Choroid plexus epithelial cell (primary cell): ENCODE measurements around the gene CSMD2.

Source experiments
- DNase-seq: peaks from one replicate; pipeline ENCODE4 v3.0.0-alpha.2; 2010; ENCODE audit warnings: low read depth
- H3K4me3 ChIP-seq: 2 replicates; pipeline ENCODE4 v1.5.1; 2011; ENCODE audit warnings: low read depth, mild to moderate bottlenecking, control low read depth, low read length, moderate library complexity
- TF ChIP-seq, protein P1 (sequence below): conservative IDR thresholded peaks from 2 replicates; pipeline ENCODE4 v1.5.1; 2011; ENCODE audit warnings: low read depth, mild to moderate bottlenecking, control low read depth, inconsistent platforms, low read length, moderate library complexity

Gene CSMD2

DNA sequence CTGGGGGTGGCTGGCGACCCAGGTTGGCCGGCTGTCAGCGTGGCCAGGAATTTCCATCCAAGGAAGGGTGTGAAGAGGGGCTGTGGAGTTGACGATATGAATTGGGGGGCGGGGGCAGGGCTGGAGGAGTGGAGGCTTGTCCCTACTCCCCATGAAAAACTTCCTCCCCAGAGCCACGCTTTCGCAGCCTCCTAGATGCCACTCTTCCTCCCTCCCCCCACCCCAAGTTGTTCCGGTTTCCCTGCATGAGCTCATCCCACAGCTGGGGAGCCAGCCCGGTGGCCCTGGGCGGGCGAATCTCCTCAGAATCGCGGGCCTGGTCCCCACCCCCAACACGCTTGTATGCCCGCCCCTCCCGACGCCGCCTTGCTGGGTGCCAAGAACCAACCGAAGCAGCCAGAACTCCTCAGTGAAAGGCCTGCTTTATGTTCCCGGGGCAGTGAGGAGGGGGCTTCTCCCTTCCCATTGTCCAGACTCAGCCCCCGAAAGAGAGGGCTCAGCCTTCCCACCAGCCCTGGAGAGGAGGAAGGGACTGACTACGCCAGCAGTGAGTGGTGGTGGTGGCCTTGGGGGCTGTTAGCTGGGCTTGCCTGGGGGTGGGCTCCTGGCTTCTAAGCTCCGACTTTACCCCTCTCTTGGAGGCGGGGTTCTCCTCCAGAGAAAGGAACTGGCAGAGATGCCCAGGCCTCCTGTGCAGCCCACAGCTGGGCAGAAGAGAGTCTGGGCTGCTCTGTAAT lies 1.8 kb upstream of the CSMD2 start:
- no peak overlapping the region for H3K4me3 ChIP-seq
- no peak for DNase-seq
- TF ChIP-seq, protein P1, sequence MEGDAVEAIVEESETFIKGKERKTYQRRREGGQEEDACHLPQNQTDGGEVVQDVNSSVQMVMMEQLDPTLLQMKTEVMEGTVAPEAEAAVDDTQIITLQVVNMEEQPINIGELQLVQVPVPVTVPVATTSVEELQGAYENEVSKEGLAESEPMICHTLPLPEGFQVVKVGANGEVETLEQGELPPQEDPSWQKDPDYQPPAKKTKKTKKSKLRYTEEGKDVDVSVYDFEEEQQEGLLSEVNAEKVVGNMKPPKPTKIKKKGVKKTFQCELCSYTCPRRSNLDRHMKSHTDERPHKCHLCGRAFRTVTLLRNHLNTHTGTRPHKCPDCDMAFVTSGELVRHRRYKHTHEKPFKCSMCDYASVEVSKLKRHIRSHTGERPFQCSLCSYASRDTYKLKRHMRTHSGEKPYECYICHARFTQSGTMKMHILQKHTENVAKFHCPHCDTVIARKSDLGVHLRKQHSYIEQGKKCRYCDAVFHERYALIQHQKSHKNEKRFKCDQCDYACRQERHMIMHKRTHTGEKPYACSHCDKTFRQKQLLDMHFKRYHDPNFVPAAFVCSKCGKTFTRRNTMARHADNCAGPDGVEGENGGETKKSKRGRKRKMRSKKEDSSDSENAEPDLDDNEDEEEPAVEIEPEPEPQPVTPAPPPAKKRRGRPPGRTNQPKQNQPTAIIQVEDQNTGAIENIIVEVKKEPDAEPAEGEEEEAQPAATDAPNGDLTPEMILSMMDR = no peak

DNA sequence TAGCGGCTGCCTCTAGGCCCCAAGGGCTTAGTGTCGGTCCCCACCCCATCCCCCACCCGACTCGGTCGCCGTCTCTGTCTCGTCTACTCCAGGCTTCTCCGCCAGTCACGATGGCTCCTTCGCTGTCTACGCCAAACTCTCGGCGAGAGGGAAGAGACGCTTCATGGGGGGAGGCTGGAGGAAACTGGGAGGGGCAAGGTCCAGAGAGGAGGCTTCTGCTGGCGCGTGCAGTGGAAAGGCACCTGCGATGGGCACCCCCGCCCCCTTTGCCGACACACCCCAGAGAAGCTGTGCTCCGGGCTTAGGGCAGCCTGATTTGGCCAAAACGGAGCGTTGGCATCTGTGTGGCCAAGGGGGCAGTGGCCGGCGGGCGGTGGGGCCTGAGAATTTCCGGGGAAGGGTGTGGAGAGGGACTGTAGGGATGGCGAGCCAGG lies 1.2 kb upstream of the CSMD2 start:
- no peak for DNase-seq
- TF ChIP-seq, protein P1 = no peak
- H3K4me3 ChIP-seq = no peak overlapping the region

DNA sequence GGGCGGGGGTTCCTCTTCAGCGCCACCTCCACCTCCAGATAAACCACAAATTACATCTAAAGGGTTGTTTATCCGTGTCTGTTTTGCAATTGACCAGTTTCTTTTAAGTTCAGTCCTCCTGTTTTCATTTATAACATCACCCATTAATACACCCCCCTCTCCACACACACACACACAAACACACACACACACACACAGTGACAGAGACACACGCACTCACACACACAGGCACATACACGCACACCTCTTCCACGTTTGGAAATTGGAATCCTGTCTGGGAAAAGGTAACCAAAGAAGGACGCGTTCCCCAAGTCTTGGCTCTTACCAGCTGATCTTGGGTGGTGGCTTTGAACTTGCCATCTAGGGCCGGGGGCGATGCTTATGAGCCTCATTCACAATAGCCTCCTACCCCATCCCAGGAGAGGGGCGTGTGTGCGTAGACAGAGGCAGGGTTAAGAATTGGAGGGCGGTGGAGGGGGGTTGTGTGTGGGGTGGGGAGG lies 442 bp upstream of the CSMD2 start:
- DNase-seq = no peak
- H3K4me3 ChIP-seq = no peak overlapping the region
- TF ChIP-seq, protein P1 = no peak

DNA sequence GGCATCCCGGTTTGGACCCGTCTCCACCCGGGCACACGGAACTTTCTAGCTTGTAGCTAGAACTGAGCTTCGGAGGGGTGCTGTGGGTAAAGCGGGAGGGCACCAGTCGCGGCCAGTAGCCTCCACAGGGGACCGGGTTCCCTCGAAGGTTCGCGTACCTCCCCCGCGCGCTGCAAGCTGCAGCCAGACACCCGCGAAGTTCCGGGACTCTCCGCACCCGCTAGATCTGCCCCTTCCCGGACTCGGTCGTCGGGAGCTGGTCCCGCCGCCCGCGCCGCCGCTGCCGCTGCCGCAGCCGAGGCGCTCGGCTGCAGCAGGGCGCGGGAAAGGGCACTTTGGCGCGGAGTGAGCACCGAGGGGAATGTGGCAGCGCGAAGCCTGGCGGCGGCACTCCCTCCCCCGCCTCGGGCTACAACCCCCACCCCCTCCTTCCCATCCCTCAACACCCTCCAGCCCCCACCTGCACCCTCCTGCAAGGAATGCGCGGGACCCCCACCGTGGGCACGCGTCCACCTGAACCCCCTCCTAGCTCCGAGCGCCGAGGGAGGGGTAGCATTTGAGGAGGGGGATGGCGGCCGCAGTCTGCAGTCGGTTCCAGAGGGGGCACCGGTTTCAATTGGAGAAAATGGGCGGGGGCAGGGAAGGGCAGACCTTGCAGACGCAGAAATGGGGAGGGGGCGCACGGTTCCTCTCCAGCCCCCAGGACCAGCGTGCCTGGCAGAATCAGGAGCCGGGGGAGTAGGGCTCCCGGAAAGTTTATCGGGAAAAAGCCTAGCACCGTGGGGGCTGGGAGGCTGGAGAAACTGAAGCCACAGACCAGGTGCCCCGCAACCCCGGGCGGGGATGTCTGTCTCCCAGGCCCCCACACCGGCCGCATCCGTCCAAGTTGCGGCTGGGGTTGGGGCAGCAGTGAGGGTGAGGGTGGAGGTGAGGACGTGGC lies 968 bp downstream of the CSMD2 start:
- TF ChIP-seq, protein P1 = no peak
- no peak overlapping the region for H3K4me3 ChIP-seq
- no peak for DNase-seq

DNA sequence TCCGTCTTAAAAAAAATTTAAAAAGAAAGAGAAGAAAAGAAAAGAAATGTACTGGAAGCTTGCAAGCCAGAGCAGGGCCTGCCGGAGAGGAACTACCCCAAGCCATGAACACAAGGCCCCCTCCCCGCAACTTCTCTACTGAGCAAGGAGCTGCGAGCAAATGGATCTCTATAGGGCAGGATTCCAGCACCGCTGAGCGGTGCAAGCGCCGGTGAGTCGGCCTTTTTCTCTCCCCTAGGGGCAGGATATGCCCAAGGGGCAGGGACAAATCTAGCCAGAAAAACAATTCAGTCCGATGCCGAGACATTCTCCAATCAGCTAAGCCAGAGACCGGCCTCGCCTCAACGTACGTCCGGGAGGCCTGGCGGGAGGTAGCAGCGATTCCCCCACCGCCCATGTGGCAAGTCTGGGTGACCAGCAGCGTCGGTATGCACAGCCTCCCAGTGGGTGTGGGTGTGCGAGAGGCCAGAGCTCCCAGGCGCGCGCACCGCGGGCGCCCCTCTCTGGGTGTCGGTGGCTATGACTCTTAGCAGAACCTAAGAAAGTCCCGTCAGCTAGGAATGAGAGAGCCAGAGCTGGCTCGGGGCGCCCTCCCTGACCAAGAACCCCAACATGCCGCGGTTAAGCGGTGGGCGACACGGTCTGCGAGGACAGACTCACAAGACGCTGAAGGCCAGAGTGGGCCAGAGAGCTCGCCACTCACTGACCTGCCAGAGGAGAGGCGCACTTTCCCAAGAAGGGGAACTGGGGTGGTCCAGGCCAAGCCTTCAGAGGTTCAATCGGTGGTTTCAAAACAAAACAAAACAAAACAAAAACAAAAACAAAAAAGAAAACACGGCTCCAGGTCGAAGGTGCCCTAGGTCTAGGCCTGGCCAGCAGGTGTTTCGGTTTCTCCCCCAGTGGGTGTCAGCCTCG lies 1.9 kb downstream of the CSMD2 start:
- peak; percentile 69 for DNase-seq
- TF ChIP-seq, protein P1 = peak; percentile 62
- H3K4me3 ChIP-seq = no peak overlapping the region

DNA sequence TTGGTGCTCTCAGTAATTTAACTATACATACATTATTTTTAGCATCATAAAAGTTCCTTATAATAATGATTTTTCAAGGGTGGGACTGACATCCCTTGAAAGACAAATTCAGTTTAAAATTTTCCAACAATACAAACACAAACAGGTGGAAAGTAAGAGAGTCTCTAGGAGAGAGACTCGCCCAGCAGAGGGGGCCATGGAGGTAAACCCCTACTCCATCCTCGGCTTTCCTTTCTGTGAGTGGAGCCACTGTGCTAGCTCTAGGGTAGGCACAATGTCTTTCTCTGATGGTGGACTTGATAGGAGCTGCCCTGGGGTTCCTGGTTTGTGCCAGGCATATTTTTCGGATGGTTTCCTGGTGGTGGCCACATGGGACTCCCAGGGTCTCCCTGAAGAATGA lies 8.3 kb downstream of the CSMD2 start:
- DNase-seq = no peak
- no peak overlapping the region for H3K4me3 ChIP-seq
- TF ChIP-seq, protein P1 = no peak
